GM12878 (cell line): ENCODE measurements around the gene RRAGD. TPM values are rescaled to one million over a fixed set of nuclear protein-coding genes. Genes with fewer than 3 reads are reported as not detected.

Source experiments
- ATAC-seq: fragments of 200-7000 bp; cut with Tn5 transposase; 3 replicates; pipeline ENCODE4 v1.9.1; 2020; ENCODE audit warnings: mild to moderate bottlenecking, moderate library complexity
- BruUV-seq: library from RNA; stranded (reverse); fragments of 400-500 nt; replicated peaks from 2 replicates; lab custom pipeline; 2021; lab: Mats Ljungman, UMichigan
- CTCF ChIA-PET: fragments of 300-600 bp; sonication (Branson Sonifier 250); formaldehyde crosslinking; extraction: SDS; loops from one replicate; lab custom pipeline; 2021; ENCODE audit warnings: inconsistent platforms; lab: Yijun Ruan, JAX
- POLR2A ChIA-PET: fragments of 350-600 bp; formaldehyde crosslinking; extraction: SDS; loops from one replicate; lab custom pipeline; 2021; ENCODE audit warnings: inconsistent platforms; lab: Charles Lee
- RAD21 ChIA-PET: fragments of 300-600 bp; sonication (Branson Sonifier 250); formaldehyde crosslinking; loops from one replicate; lab custom pipeline; 2023; ENCODE audit warnings: antibody characterized with exemption; ENCODE audit not compliant: unreplicated experiment; lab: Charles Lee
- SMC1A ChIA-PET: fragments of 300-600 bp; sonication (Branson Sonifier 250); formaldehyde crosslinking; loops from one replicate; lab custom pipeline; 2023; ENCODE audit not compliant: unreplicated experiment, uncharacterized antibody; lab: Charles Lee
- DNase-seq: peaks from one replicate; pipeline ENCODE4 v3.0.0-alpha.2; 2011; ENCODE audit warnings: low read depth, low spot score
- FAIRE-seq: peaks from 3 replicates; lab custom pipeline; 2011; peaks lifted over from hg19 to GRCh38; lab: Jason Lieb, UNC
- H2AFZ ChIP-seq: 2 replicates; pipeline ENCODE4 v1.6.0; 2011; ENCODE audit warnings: low read depth, low read length, control low read depth; ENCODE audit not compliant: control insufficient read depth
- H3K27ac ChIP-seq: 2 replicates; pipeline ENCODE4 v1.5.1; 2011; ENCODE audit warnings: control low read depth; ENCODE audit not compliant: control insufficient read depth, insufficient read depth
- H3K27me3 ChIP-seq, 2 experiments: replicated peaks in 1 of 2; 2 replicates each; pipeline versions ENCODE4 v1.6.0 to v1.6.1; 2011; ENCODE audit warnings: low read length in 1 of 2; ENCODE audit not compliant: control insufficient read depth in 2 of 2, insufficient read depth in 2 of 2
- H3K36me3 ChIP-seq, 2 experiments: 2 replicates each; pipeline ENCODE4 v1.5.1; 2011; ENCODE audit warnings: low read length in 1 of 2; ENCODE audit not compliant: control insufficient read depth in 2 of 2, insufficient read depth in 2 of 2
- H3K4me1 ChIP-seq: 2 replicates; pipeline ENCODE4 v1.6.1; 2011; ENCODE audit warnings: mild to moderate bottlenecking, low read length, moderate library complexity, mixed read lengths; ENCODE audit not compliant: control insufficient read depth, insufficient read depth
- H3K4me2 ChIP-seq: 2 replicates; pipeline ENCODE4 v1.6.0; 2011; ENCODE audit warnings: control low read depth; ENCODE audit not compliant: control insufficient read depth, insufficient read depth
- H3K4me3 ChIP-seq: fragments of 200-600 bp; sonication (generic); 2 replicates; pipeline ENCODE4 v1.5.1; 2016
- H3K79me2 ChIP-seq: 2 replicates; pipeline ENCODE4 v1.6.0; 2011; ENCODE audit warnings: low read length; ENCODE audit not compliant: control insufficient read depth, insufficient read depth
- H3K9ac ChIP-seq: 2 replicates; pipeline ENCODE4 v1.8.0; 2011; ENCODE audit warnings: low read length, control low read depth, mixed read lengths; ENCODE audit not compliant: control insufficient read depth, insufficient read depth
- H3K9me3 ChIP-seq: replicated peaks from 3 replicates; pipeline ENCODE4 v1.5.1; 2011; ENCODE audit warnings: mild to moderate bottlenecking, low read length; ENCODE audit not compliant: control insufficient read depth, insufficient read depth
- H4K20me1 ChIP-seq: 2 replicates; pipeline ENCODE4 v1.6.0; 2011; ENCODE audit not compliant: control insufficient read depth, insufficient read depth
- RELA ChIP-seq: fragments of 450-650 bp; IDR thresholded peaks from 2 replicates; pipeline ENCODE4 v1.8.0; 2014; ENCODE audit warnings: borderline replicate concordance; ENCODE audit not compliant: partially characterized antibody
- SRF ChIP-seq, 2 experiments: IDR thresholded peaks; 2 replicates each; pipeline ENCODE4 v1.6.1; 2011; ENCODE audit warnings: low read depth in 2 of 2, low read length in 2 of 2, mild to moderate bottlenecking in 1 of 2, moderate library complexity in 1 of 2
- WGBS: methylation state at CpG from one replicate; pipeline ENCODE4 v1.1.6; 2016; ENCODE audit warnings: low lambda C conversion rate; ENCODE audit not compliant: insufficient replicate concordance, insufficient coverage; ENCODE audit errors: missing lambda C conversion rate; 5-methylcytosine and 5-hydroxymethylcytosine counted together
- in situ Hi-C: fragments of 300-500 bp; cut with MboI; formaldehyde crosslinking; loops from 9 replicates; pipeline ENCODE4 v1.14.3; 2018; ENCODE audit warnings: mixed read lengths
- intact Hi-C: fragments of 100-400 bp; cut with micrococcal nuclease; formaldehyde crosslinking; loops from one replicate; pipeline ENCODE4 v1.14.2; 2022; ENCODE audit not compliant: unreplicated experiment
- polyA plus RNA-seq, 11 experiments: library from polyadenylated mRNA; depleted of rRNA in 4 of 11; unstranded in 6 of 11; stranded (reverse) in 5 of 11; fragments of >200 nt; fragmentation: Nextera tagmentation in 4 of 11; fragmentation: Illumina TruSeq in 1 of 11; extraction: Ambion mirVana in 4 of 11; extraction: Trizol in 1 of 11; gene quantifications; 1 replicate in 1 of 11; 2 replicates in 10 of 11; pipeline versions ENCODE4 v1.2.1 to v1.2.3, GENCODE V29; 2011 to 2016; ENCODE audit warnings: inconsistent platforms in 2 of 11, missing spikeins in 2 of 11, low read depth in 1 of 11
- total RNA-seq, 4 experiments: library from RNA; depleted of rRNA in 3 of 4; stranded (reverse); fragments of >200 nt in 3 of 4; fragmentation: Illumina TruSeq in 1 of 4; extraction: Trizol in 1 of 4; gene quantifications; 2 replicates each; pipeline versions ENCODE4 v1.2.1 to v1.2.3, GENCODE V29; 2013 to 2021
- TF ChIP-seq, protein P1 (sequence below): IDR thresholded peaks from 2 replicates; pipeline ENCODE4 v1.6.1; 2012; ENCODE audit warnings: mild to moderate bottlenecking, low read depth, low read length
- TF ChIP-seq, protein P2 (sequence below): IDR thresholded peaks from 2 replicates; pipeline ENCODE4 v1.6.1; 2011; ENCODE audit warnings: low read depth, low read length, improper control_type of control experiment, borderline replicate concordance
- TF ChIP-seq, protein P3 (sequence below): fragments of 450-650 bp; IDR thresholded peaks from 2 replicates; pipeline ENCODE4 v1.6.1; 2017; ENCODE audit warnings: low read depth, mild to moderate bottlenecking, moderate library complexity

Gene RRAGD
- total and polyA plus RNA-seq, 10 of the 15 experiments (the other 5 are each of a cell fraction or from before 2014, with no cell fraction given): 4.6 to 17.4 (median 8.5) TPM

DNA sequence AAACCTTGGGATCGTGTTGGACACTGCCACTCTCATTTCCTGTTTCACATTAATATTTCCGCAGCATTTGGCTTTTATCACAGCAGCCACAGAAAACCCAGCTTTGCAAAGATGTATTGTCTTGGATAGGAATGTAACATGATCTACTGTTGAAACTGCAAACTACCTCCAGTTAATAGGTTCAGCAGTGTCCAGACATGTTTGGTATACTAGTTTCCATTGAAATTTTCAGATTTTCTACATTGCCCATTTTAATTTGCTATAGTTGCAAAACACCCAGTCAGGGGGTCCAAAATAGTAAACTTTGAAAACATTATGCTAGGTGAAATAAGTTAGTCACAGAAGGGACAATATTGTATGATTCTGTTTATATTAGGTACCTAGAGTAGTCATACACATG lies 24.2 kb upstream of the RRAGD start:
- ATAC-seq (no peak), FAIRE-seq (no peak), DNase-seq (no peak)
- H3K9me3 ChIP-seq: no peaks in the 10 kb centered on the region
- ChIA-PET POLR2A (interaction anchor here (0.7 kb wide), 1 partner anchor 18 kb away, joined by 3 read pairs; no protein-coding TSS in a partner anchor), SMC1A (no interaction called here), RAD21 (no interaction called here), CTCF (interaction anchor here (1.1 to 2.0 kb wide), 5 partner anchors 15 to 174 kb away, joined by 3 to 12 read pairs (median 4); no protein-coding TSS in a partner anchor)
- BruUV-seq: no TSS peak
- peaks cover 8% of the 10 kb centered on the region for H3K4me1 ChIP-seq
- H3K79me2 ChIP-seq: no peaks in the 10 kb centered on the region
- H2AFZ ChIP-seq: no peak overlapping the region
- TF ChIP-seq SRF (IDR thresholded peaks at IDR 0.05; ENCODE audit: low read depth in 2 of 2, low read length in 2 of 2) (no peak), RELA (no peak)
- TF ChIP-seq, protein P1, sequence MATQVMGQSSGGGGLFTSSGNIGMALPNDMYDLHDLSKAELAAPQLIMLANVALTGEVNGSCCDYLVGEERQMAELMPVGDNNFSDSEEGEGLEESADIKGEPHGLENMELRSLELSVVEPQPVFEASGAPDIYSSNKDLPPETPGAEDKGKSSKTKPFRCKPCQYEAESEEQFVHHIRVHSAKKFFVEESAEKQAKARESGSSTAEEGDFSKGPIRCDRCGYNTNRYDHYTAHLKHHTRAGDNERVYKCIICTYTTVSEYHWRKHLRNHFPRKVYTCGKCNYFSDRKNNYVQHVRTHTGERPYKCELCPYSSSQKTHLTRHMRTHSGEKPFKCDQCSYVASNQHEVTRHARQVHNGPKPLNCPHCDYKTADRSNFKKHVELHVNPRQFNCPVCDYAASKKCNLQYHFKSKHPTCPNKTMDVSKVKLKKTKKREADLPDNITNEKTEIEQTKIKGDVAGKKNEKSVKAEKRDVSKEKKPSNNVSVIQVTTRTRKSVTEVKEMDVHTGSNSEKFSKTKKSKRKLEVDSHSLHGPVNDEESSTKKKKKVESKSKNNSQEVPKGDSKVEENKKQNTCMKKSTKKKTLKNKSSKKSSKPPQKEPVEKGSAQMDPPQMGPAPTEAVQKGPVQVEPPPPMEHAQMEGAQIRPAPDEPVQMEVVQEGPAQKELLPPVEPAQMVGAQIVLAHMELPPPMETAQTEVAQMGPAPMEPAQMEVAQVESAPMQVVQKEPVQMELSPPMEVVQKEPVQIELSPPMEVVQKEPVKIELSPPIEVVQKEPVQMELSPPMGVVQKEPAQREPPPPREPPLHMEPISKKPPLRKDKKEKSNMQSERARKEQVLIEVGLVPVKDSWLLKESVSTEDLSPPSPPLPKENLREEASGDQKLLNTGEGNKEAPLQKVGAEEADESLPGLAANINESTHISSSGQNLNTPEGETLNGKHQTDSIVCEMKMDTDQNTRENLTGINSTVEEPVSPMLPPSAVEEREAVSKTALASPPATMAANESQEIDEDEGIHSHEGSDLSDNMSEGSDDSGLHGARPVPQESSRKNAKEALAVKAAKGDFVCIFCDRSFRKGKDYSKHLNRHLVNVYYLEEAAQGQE: no peak
- TF ChIP-seq, protein P2, sequence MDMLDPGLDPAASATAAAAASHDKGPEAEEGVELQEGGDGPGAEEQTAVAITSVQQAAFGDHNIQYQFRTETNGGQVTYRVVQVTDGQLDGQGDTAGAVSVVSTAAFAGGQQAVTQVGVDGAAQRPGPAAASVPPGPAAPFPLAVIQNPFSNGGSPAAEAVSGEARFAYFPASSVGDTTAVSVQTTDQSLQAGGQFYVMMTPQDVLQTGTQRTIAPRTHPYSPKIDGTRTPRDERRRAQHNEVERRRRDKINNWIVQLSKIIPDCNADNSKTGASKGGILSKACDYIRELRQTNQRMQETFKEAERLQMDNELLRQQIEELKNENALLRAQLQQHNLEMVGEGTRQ: no peak
- TF ChIP-seq, protein P3, sequence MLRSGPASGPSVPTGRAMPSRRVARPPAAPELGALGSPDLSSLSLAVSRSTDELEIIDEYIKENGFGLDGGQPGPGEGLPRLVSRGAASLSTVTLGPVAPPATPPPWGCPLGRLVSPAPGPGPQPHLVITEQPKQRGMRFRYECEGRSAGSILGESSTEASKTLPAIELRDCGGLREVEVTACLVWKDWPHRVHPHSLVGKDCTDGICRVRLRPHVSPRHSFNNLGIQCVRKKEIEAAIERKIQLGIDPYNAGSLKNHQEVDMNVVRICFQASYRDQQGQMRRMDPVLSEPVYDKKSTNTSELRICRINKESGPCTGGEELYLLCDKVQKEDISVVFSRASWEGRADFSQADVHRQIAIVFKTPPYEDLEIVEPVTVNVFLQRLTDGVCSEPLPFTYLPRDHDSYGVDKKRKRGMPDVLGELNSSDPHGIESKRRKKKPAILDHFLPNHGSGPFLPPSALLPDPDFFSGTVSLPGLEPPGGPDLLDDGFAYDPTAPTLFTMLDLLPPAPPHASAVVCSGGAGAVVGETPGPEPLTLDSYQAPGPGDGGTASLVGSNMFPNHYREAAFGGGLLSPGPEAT: no peak
- H3K4me3 ChIP-seq: no peak overlapping the region
- in situ Hi-C loops: no loop called here
- no peak overlapping the region for H3K4me2 ChIP-seq
- H4K20me1 ChIP-seq: no peaks in the 10 kb centered on the region
- WGBS: 33% methylated on average over 2 of the region's 2 CpGs
- no peak overlapping the region for H3K27ac ChIP-seq
- intact Hi-C loops: no loop called here
- peaks cover 0 to 4% of the 10 kb centered on the region in 2 experiments; a peak in 2 of 4 replicates for H3K27me3 ChIP-seq
- H3K36me3 ChIP-seq: no peaks in the 10 kb centered on the region
- H3K9ac ChIP-seq: no peak overlapping the region
